K562 (cell line): ENCODE data around the gene LMNTD2. TPM values are rescaled to one million over a fixed set of nuclear protein-coding genes. Genes with fewer than 3 reads are reported as not detected.
A peak's percentile ranks its signal among the peaks of the same experiment; 100 is the strongest.

Source experiments
- BCL6 ChIP-seq: fragments of 250-450 bp; sonication (Bioruptor Pico); IDR thresholded peaks from 2 replicates; pipeline ENCODE4 v1.4.0; 2020
- CBFA2T2 ChIP-seq: fragments of 450-650 bp; conservative IDR thresholded peaks from 2 replicates; pipeline ENCODE4 v1.6.1; 2017; ENCODE audit warnings: mild to moderate bottlenecking
- GABPB2 ChIP-seq: fragments of 250-450 bp; sonication (Bioruptor Pico); conservative IDR thresholded peaks from 2 replicates; pipeline ENCODE4 v1.5.1; 2021; ENCODE audit warnings: mild to moderate bottlenecking
- GATAD2A ChIP-seq: fragments of 450-650 bp; IDR thresholded peaks from 2 replicates; pipeline ENCODE4 v1.6.1; 2017
- HDAC1 ChIP-seq, 2 experiments: fragments of 450-650 bp; IDR thresholded peaks; 2 replicates each; pipeline ENCODE4 v1.6.1; 2016 to 2017; ENCODE audit warnings: inconsistent platforms in 1 of 2, mild to moderate bottlenecking in 1 of 2, moderate library complexity in 1 of 2
- IFI16 ChIP-seq: fragments of 250-450 bp; sonication (Bioruptor Pico); IDR thresholded peaks from 2 replicates; pipeline ENCODE4 v2.1.2; 2022; ENCODE audit warnings: mild to moderate bottlenecking, inconsistent platforms
- JUND ChIP-seq, 2 experiments: IDR thresholded peaks; 2 replicates in 1 of 2; 3 replicates in 1 of 2; pipeline ENCODE4 v1.6.1; 2011; ENCODE audit warnings: borderline replicate concordance in 2 of 2, low read depth in 2 of 2, low read length in 2 of 2, improper control_type of control experiment in 1 of 2, missing biosample characterization in 1 of 2, missing genetic modification characterization in 1 of 2, missing genetic modification reagents in 1 of 2
- KHSRP ChIP-seq: fragments of 450-650 bp; IDR thresholded peaks from 2 replicates; pipeline ENCODE4 v1.6.1; 2017
- NCOR1 ChIP-seq: fragments of 450-650 bp; IDR thresholded peaks from 2 replicates; pipeline ENCODE4 v1.6.1; 2016; ENCODE audit warnings: mild to moderate bottlenecking, moderate library complexity
- NFIC ChIP-seq: fragments of 450-650 bp; IDR thresholded peaks from 2 replicates; pipeline ENCODE4 v1.6.1; 2017; ENCODE audit warnings: mild to moderate bottlenecking, inconsistent platforms
- NKRF ChIP-seq: fragments of 450-650 bp; IDR thresholded peaks from 2 replicates; pipeline ENCODE4 v1.6.1; 2016; ENCODE audit warnings: borderline replicate concordance
- SOX6 ChIP-seq: fragments of 450-650 bp; IDR thresholded peaks from 2 replicates; pipeline ENCODE4 v1.6.1; 2014; ENCODE audit warnings: mild to moderate bottlenecking
- SP1 ChIP-seq: sonication (generic); formaldehyde crosslinking; IDR thresholded peaks from 2 replicates; pipeline ENCODE4 v1.8.1; 2022; ENCODE audit warnings: mild to moderate bottlenecking, missing genetic modification reagents
- TFE3 ChIP-seq: fragments of 450-650 bp; formaldehyde crosslinking; IDR thresholded peaks from 2 replicates; pipeline ENCODE4 v1.4.0; 2020; ENCODE audit warnings: mild to moderate bottlenecking, mixed read lengths
- ZBTB33 ChIP-seq: sonication (generic); formaldehyde crosslinking; IDR thresholded peaks from 2 replicates; pipeline ENCODE4 v1.8.1; 2023; ENCODE audit warnings: mild to moderate bottlenecking, missing genetic modification reagents
- ZC3H8 ChIP-seq: fragments of 450-650 bp; IDR thresholded peaks from 2 replicates; pipeline ENCODE4 v1.6.1; 2017
- ZNF121 ChIP-seq: sonication (generic); formaldehyde crosslinking; conservative IDR thresholded peaks from 2 replicates; pipeline ENCODE4 v1.8.0; 2022; ENCODE audit warnings: missing genetic modification reagents
- ZNF609 ChIP-seq: sonication (generic); formaldehyde crosslinking; IDR thresholded peaks from 2 replicates; pipeline ENCODE4 v1.8.1; 2023; ENCODE audit warnings: missing genetic modification reagents, mild to moderate bottlenecking, borderline replicate concordance
- ZNF785 ChIP-seq: fragments of 250-450 bp; sonication (Bioruptor Pico); IDR thresholded peaks from 2 replicates; pipeline ENCODE4 v1.4.0; 2020; ENCODE audit warnings: mild to moderate bottlenecking
- ZSCAN29 ChIP-seq: fragments of 450-650 bp; IDR thresholded peaks from 2 replicates; pipeline ENCODE4 v1.6.1; 2017
- polyA plus RNA-seq, 8 experiments: library from polyadenylated mRNA; depleted of rRNA in 4 of 8; stranded (reverse) in 5 of 8; unstranded in 3 of 8; fragments of >200 nt; fragmentation: Nextera tagmentation in 2 of 8; fragmentation: Illumina TruSeq in 1 of 8; extraction: Ambion mirVana in 2 of 8; extraction: Trizol in 1 of 8; gene quantifications; 2 replicates each; pipeline versions ENCODE4 v1.2.1 to v1.2.3, GENCODE V29; 2011 to 2014; ENCODE audit warnings: inconsistent platforms in 1 of 8, missing spikeins in 1 of 8
- total RNA-seq, 7 experiments: library from RNA; depleted of rRNA in 6 of 7; stranded (reverse); fragments of >200 nt in 6 of 7; fragmentation: Illumina TruSeq in 2 of 7; extraction: Trizol in 2 of 7; gene quantifications; 2 replicates each; pipeline versions ENCODE4 v1.2.1 to v1.2.3, GENCODE V29; 2011 to 2021; ENCODE audit warnings: low replicate concordance in 1 of 7

Gene LMNTD2
- total and polyA plus RNA-seq, 9 of the 15 experiments (the other 6 are each of a cell fraction or from before 2014, with no cell fraction given), result 0.48 to 4.2 (median 1.5) TPM; not detected in 3

- TF ChIP-seq ZBTB33 (CRISPR knock-in tag), result no peak
- no peak for TF ChIP-seq IFI16 (CRISPR knock-in tag)
- TF ChIP-seq NKRF, result 0 out of 2 replicates have a peak, but pooled peaks have one; percentile 29
- peak; percentile 55; the same call in 1 of the 2 replicates for TF ChIP-seq SP1 (CRISPR knock-in tag)
- TF ChIP-seq ZSCAN29, result no peak
- TF ChIP-seq GATAD2A, result no peak
- no peak for TF ChIP-seq CBFA2T2
- no peak for TF ChIP-seq BCL6 (CRISPR knock-in tag)
- TF ChIP-seq TFE3 (CRISPR knock-in tag), result no peak
- peak in 1 of 2 experiments; percentile 46; a peak in 2 of 4 replicates for TF ChIP-seq HDAC1 (IDR thresholded peaks at IDR 0.05)
- no peak for TF ChIP-seq KHSRP
- TF ChIP-seq ZNF785 (CRISPR knock-in tag), result no peak
- TF ChIP-seq ZNF121 (CRISPR knock-in tag), result peak; percentile 59
- TF ChIP-seq SOX6, result no peak
- no peak for TF ChIP-seq NCOR1
- TF ChIP-seq ZC3H8, result no peak
- no peak for TF ChIP-seq NFIC
- TF ChIP-seq ZNF609 (CRISPR knock-in tag), result no peak
- no peak for TF ChIP-seq JUND (IDR thresholded peaks at IDR 0.05; ENCODE audit: borderline replicate concordance, low read depth, low read length)
- no peak for TF ChIP-seq JUND (tag; IDR thresholded peaks at IDR 0.05; ENCODE audit: borderline replicate concordance, low read depth, low read length)
- TF ChIP-seq GABPB2 (CRISPR knock-in tag), result no peak
Observed at GRCh38 chr11:567629-568292, 7.2 kb upstream of the LMNTD2 start (continued).
